A549 (cell line): ENCODE measurements around the gene SETD9. TPM values are rescaled to one million over a fixed set of nuclear protein-coding genes. Genes with fewer than 3 reads are reported as not detected.

Source experiments
- ATAC-seq, 2 experiments: fragments of 200-7000 bp in 1 of 2; fragments of >200 bp in 1 of 2; cut with Nextera tagmentation in 1 of 2; cut with Tn5 transposase in 1 of 2; 3 replicates each; pipeline versions ENCODE4 v1.8.0 to v1.9.1; 2018 to 2020; ENCODE audit warnings: mild to moderate bottlenecking in 1 of 2, moderate library complexity in 1 of 2
- CTCF ChIA-PET: fragments of 300-600 bp; sonication (Branson Sonifier 250); formaldehyde crosslinking; extraction: SDS; loops from one replicate; lab custom pipeline; 2021; ENCODE audit warnings: antibody characterized with exemption, inconsistent platforms; lab: Yijun Ruan, JAX
- POLR2A ChIA-PET: fragments of 350-600 bp; formaldehyde crosslinking; extraction: SDS; loops from one replicate; lab custom pipeline; 2021; ENCODE audit warnings: antibody characterized with exemption, inconsistent platforms; lab: Yijun Ruan, JAX
- DNase-seq, 2 experiments: peaks; one replicate each; pipeline versions ENCODE4 v3.0.0 to v3.0.0-alpha.2; 2011 to 2016; ENCODE audit warnings: low read depth in 1 of 2, low spot score in 1 of 2
- FAIRE-seq: peaks from 2 replicates; lab custom pipeline; 2011; peaks lifted over from hg19 to GRCh38; lab: Jason Lieb, UNC
- H3K27ac ChIP-seq, 2 experiments: fragments of >200 bp; sonication (Bioruptor Twin); formaldehyde crosslinking; 3 replicates each; pipeline ENCODE4 v1.5.1; 2016 to 2017
- H3K4me1 ChIP-seq: fragments of >200 bp; sonication (Bioruptor Twin); formaldehyde crosslinking; 3 replicates; pipeline ENCODE4 v1.6.1; 2016
- H3K4me2 ChIP-seq: fragments of >200 bp; sonication (Bioruptor Twin); formaldehyde crosslinking; 3 replicates; pipeline ENCODE4 v1.6.1; 2016
- H3K4me3 ChIP-seq: fragments of >200 bp; sonication (Bioruptor Twin); formaldehyde crosslinking; 3 replicates; pipeline ENCODE4 v1.5.1; 2016
- H3K9me3 ChIP-seq: fragments of >200 bp; sonication (Bioruptor Twin); formaldehyde crosslinking; 3 replicates; pipeline ENCODE4 v1.6.1; 2016
- BCL3 ChIP-seq: fragments of >200 bp; sonication (Bioruptor Twin); formaldehyde crosslinking; IDR thresholded peaks from 3 replicates; pipeline ENCODE4 v1.6.1; 2016
- CBX2 ChIP-seq: fragments of 200-600 bp; sonication (generic); IDR thresholded peaks from 2 replicates; pipeline ENCODE4 v1.6.1; 2016; ENCODE audit warnings: low read depth, mild to moderate bottlenecking, borderline replicate concordance
- CHD2 ChIP-seq: fragments of 150-350 bp; IDR thresholded peaks from 2 replicates; pipeline ENCODE4 v1.6.1; 2014; ENCODE audit warnings: low read length; ENCODE audit not compliant: partially characterized antibody
- CHD4 ChIP-seq: fragments of 200-600 bp; sonication (generic); IDR thresholded peaks from 2 replicates; pipeline ENCODE4 v1.6.1; 2016; ENCODE audit warnings: antibody characterized with exemption, mild to moderate bottlenecking, borderline replicate concordance
- E2F6 ChIP-seq: IDR thresholded peaks from 2 replicates; pipeline ENCODE4 v1.6.1; 2012; ENCODE audit warnings: low read depth, borderline replicate concordance
- EHF ChIP-seq: fragments of 250-450 bp; sonication (Bioruptor Pico); IDR thresholded peaks from 2 replicates; pipeline ENCODE4 v1.5.0; 2020; ENCODE audit warnings: mild to moderate bottlenecking
- EHMT2 ChIP-seq: fragments of 200-600 bp; sonication (generic); IDR thresholded peaks from 2 replicates; pipeline ENCODE4 v1.6.1; 2016; ENCODE audit warnings: antibody characterized with exemption, low read depth, mild to moderate bottlenecking, moderate library complexity
- ELK1 ChIP-seq: fragments of 150-350 bp; IDR thresholded peaks from 2 replicates; pipeline ENCODE4 v1.6.1; 2014; ENCODE audit warnings: low read depth, mild to moderate bottlenecking, low read length
- FOSB ChIP-seq: fragments of 250-450 bp; sonication (Bioruptor Pico); IDR thresholded peaks from 2 replicates; pipeline ENCODE4 v1.5.0; 2020; ENCODE audit warnings: mild to moderate bottlenecking, moderate library complexity
- FOSL2 ChIP-seq, 2 experiments: fragments of 450-650 bp in 1 of 2; fragments of >200 bp in 1 of 2; sonication (Bioruptor Twin) in 1 of 2; formaldehyde crosslinking; IDR thresholded peaks; 2 replicates each; pipeline versions ENCODE4 v1.5.0 to v1.6.1; 2016 to 2020; ENCODE audit warnings: mild to moderate bottlenecking in 1 of 2, moderate library complexity in 1 of 2
- FOXS1 ChIP-seq: fragments of 250-450 bp; sonication (Bioruptor Pico); IDR thresholded peaks from 2 replicates; pipeline ENCODE4 v1.5.0; 2020; ENCODE audit warnings: mild to moderate bottlenecking, moderate library complexity
- GATA3 ChIP-seq: IDR thresholded peaks from 2 replicates; pipeline ENCODE4 v1.6.1; 2012; ENCODE audit warnings: borderline replicate concordance
- HOXB13 ChIP-seq: fragments of 250-450 bp; sonication (Bioruptor Pico); IDR thresholded peaks from 2 replicates; pipeline ENCODE4 v1.5.0; 2020; ENCODE audit warnings: low read depth, mild to moderate bottlenecking, moderate library complexity
- JUNB ChIP-seq: fragments of >200 bp; sonication (Bioruptor Twin); formaldehyde crosslinking; IDR thresholded peaks from 2 replicates; pipeline ENCODE4 v1.6.1; 2016
- KDM5A ChIP-seq: fragments of 200-600 bp; sonication (generic); IDR thresholded peaks from 2 replicates; pipeline ENCODE4 v1.6.1; 2016; ENCODE audit warnings: antibody characterized with exemption, mild to moderate bottlenecking
- MAFK ChIP-seq: fragments of 450-650 bp; IDR thresholded peaks from 2 replicates; pipeline ENCODE4 v1.6.1; 2014; ENCODE audit not compliant: partially characterized antibody
- NFE2L2 ChIP-seq: fragments of 150-350 bp; conservative IDR thresholded peaks from 2 replicates; pipeline ENCODE4 v1.6.1; 2014; ENCODE audit warnings: low read length
- NR3C1 ChIP-seq: fragments of >200 bp; sonication (Bioruptor Twin); formaldehyde crosslinking; IDR thresholded peaks from 3 replicates; pipeline ENCODE4 v1.6.1; 2017
- PHF8 ChIP-seq: fragments of 200-600 bp; sonication (generic); IDR thresholded peaks from 2 replicates; pipeline ENCODE4 v1.6.1; 2016; ENCODE audit warnings: low read depth, mild to moderate bottlenecking, antibody characterized with exemption, moderate library complexity, borderline replicate concordance
- RAD21 ChIP-seq, 2 experiments: fragments of >200 bp in 1 of 2; sonication (Bioruptor Twin) in 1 of 2; formaldehyde crosslinking in 1 of 2; IDR thresholded peaks in 1 of 2; conservative IDR thresholded peaks in 1 of 2; 2 replicates in 1 of 2; 3 replicates in 1 of 2; pipeline ENCODE4 v1.6.1; 2012 to 2018; ENCODE audit warnings: inconsistent platforms in 1 of 2
- RARB ChIP-seq: fragments of 250-450 bp; sonication (Bioruptor Pico); IDR thresholded peaks from 2 replicates; pipeline ENCODE4 v1.8.0; 2021; ENCODE audit warnings: mild to moderate bottlenecking, moderate library complexity
- RNF2 ChIP-seq: fragments of 200-600 bp; sonication (generic); IDR thresholded peaks from 2 replicates; pipeline ENCODE4 v1.6.1; 2016; ENCODE audit warnings: low read depth, mild to moderate bottlenecking, antibody characterized with exemption, moderate library complexity, borderline replicate concordance
- TFCP2L1 ChIP-seq: fragments of 250-450 bp; sonication (Bioruptor Pico); IDR thresholded peaks from 2 replicates; pipeline ENCODE4 v1.5.0; 2021; ENCODE audit warnings: mild to moderate bottlenecking
- ZFP36 ChIP-seq: fragments of 450-650 bp; IDR thresholded peaks from 2 replicates; pipeline ENCODE4 v1.6.1; 2014; ENCODE audit warnings: borderline replicate concordance; ENCODE audit not compliant: partially characterized antibody
- WGBS: methylation state at CpG from one replicate; pipeline ENCODE4 v1.1.6; 2017; ENCODE audit errors: missing lambda C conversion rate; 5-methylcytosine and 5-hydroxymethylcytosine counted together
- polyA plus RNA-seq, 4 experiments: library from polyadenylated mRNA; depleted of rRNA in 3 of 4; stranded (reverse); fragments of >200 nt; fragmentation: RNase III in 1 of 4; extraction: RNeasy Plus Mini Kit Qiagen cat#74134 plus additional on column Dnase treatment in 1 of 4; gene quantifications; 2 replicates in 3 of 4; 3 replicates in 1 of 4; pipeline ENCODE4 v1.2.3, GENCODE V29; 2011 to 2017

SETD9 gene
- polyA plus RNA-seq, 2 of the 4 experiments (the other 2 are of a cell fraction) = 8.5 to 13.1 TPM

- Histone ChIP-seq H3K4me3 (no peak overlapping the region), H3K4me1 (no peaks in the 10 kb centered on the region), H3K4me2 (no peak overlapping the region), H3K27ac (no peak overlapping the region), H3K9me3 (no peaks in the 10 kb centered on the region)
- CTCF ChIA-PET = interaction anchor here (0.7 kb wide), 1 partner anchor 215 kb away, joined by 3 read pairs; no protein-coding TSS in a partner anchor
- ATAC-seq (no peak), DNase-seq (no peak), FAIRE-seq (no peak)
- WGBS = 94% methylated on average over 6 of the region's 6 CpGs
- POLR2A ChIA-PET = no interaction called here
- TF ChIP-seq NR3C1 (no peak), JUNB (no peak), MAFK (no peak), GATA3 (no peak), HOXB13 (CRISPR knock-in tag) (no peak), TFCP2L1 (no peak), PHF8 (no peak)
Observed at GRCh38 chr5:56922922-56923321, 13.5 kb downstream of the SETD9 start.

GRCh38 chr5:56934325-56934724 is 24.9 kb downstream of the SETD9 start:
- ATAC-seq (no peak), DNase-seq (no peak), FAIRE-seq (no peak)
- no peaks in the 10 kb centered on the region for H3K9me3 ChIP-seq
- H3K27ac ChIP-seq = no peak overlapping the region
- 73% methylated on average over 1 of the region's 1 CpG for WGBS
- no peak overlapping the region for H3K4me2 ChIP-seq
- ChIA-PET POLR2A (no interaction called here), CTCF (interaction anchor here (0.5 kb wide), 1 partner anchor 17 kb away, joined by 3 read pairs; no protein-coding TSS in a partner anchor)
- H3K4me3 ChIP-seq = no peak overlapping the region
- H3K4me1 ChIP-seq = no peaks in the 10 kb centered on the region
- no peak for TF ChIP-seq CHD2
- TF ChIP-seq RAD21 (conservative IDR thresholded peaks at IDR 0.05 in 1 of 2, IDR thresholded peaks at IDR 0.05 in 1 of 2) = no peak
- no peak for TF ChIP-seq CBX2
- no peak for TF ChIP-seq EHMT2
- no peak for TF ChIP-seq FOSL2 (IDR thresholded peaks at IDR 0.05)
- TF ChIP-seq FOSL2 (CRISPR knock-in tag; IDR thresholded peaks at IDR 0.05) = no peak
- TF ChIP-seq EHF (CRISPR knock-in tag) = no peak
- no peak for TF ChIP-seq RNF2
- no peak for TF ChIP-seq BCL3
- TF ChIP-seq TFCP2L1 = no peak
- no peak for TF ChIP-seq KDM5A
- no peak for TF ChIP-seq FOXS1 (CRISPR knock-in tag)
- no peak for TF ChIP-seq ELK1
- TF ChIP-seq RARB (CRISPR knock-in tag) = no peak
- TF ChIP-seq NFE2L2 = no peak

GRCh38 chr5:56938858-56939257 is 29.5 kb downstream of the SETD9 start:
- Histone ChIP-seq H3K4me1 (no peaks in the 10 kb centered on the region), H3K4me2 (no peak overlapping the region), H3K4me3 (no peak overlapping the region), H3K27ac (no peak overlapping the region), H3K9me3 (no peaks in the 10 kb centered on the region)
- no peak for TF ChIP-seq FOSB
- TF ChIP-seq E2F6 = no peak
- no peak for TF ChIP-seq NR3C1
- no peak for TF ChIP-seq TFCP2L1
- no peak for TF ChIP-seq MAFK
- TF ChIP-seq CBX2 = no peak
- no peak for TF ChIP-seq ZFP36
- no peak for TF ChIP-seq RNF2
- no peak for TF ChIP-seq CHD4
- ChIA-PET POLR2A (no interaction called here), CTCF (no interaction called here)
- no peak for DNase-seq
- WGBS = 77% methylated on average over 1 of the region's 1 CpG
- no peak for FAIRE-seq
- no peak for ATAC-seq
